ENCODE measurements around the gene KCNIP3.

KCNIP3 gene

GRCh38 chr2:95297639-95298395 is 670 bp downstream of the KCNIP3 start:
- FAIRE-seq, result no peak

GRCh38 chr2:95298486-95299111 is 1.5 kb downstream of the KCNIP3 start:
- FAIRE-seq, result no peak

GRCh38 chr2:95299961-95300360 is 2.8 kb downstream of the KCNIP3 start:
- no peak for FAIRE-seq

GRCh38 chr2:95300450-95300849 is 3.3 kb downstream of the KCNIP3 start:
- no peak for FAIRE-seq

GRCh38 chr2:95301186-95301585 is 4.0 kb downstream of the KCNIP3 start:
- no peak for FAIRE-seq

- no peak for FAIRE-seq
Measured at GRCh38 chr2:95301876-95302641, 4.9 kb downstream of the KCNIP3 start.

GRCh38 chr2:95303191-95303919 is 6.2 kb downstream of the KCNIP3 start:
- FAIRE-seq, result no peak

GRCh38 chr2:95305380-95306061 is 8.4 kb downstream of the KCNIP3 start:
- no peak for FAIRE-seq

GRCh38 chr2:95306336-95306895 is 9.3 kb downstream of the KCNIP3 start:
- FAIRE-seq, result no peak

- no peak for FAIRE-seq
Measured at GRCh38 chr2:95307036-95307435, 9.9 kb downstream of the KCNIP3 start.

GRCh38 chr2:95307878-95308277 is 10.7 kb downstream of the KCNIP3 start:
- no peak for FAIRE-seq

GRCh38 chr2:95308426-95308990 is 11.4 kb downstream of the KCNIP3 start:
- FAIRE-seq, result no peak

GRCh38 chr2:95309599-95309998 is 12.5 kb downstream of the KCNIP3 start:
- FAIRE-seq, result no peak

GRCh38 chr2:95310216-95310615 is 13.1 kb downstream of the KCNIP3 start:
- FAIRE-seq, result no peak

- no peak for FAIRE-seq
Measured at GRCh38 chr2:95310651-95311050, 13.5 kb downstream of the KCNIP3 start.

GRCh38 chr2:95311815-95312542 is 14.8 kb downstream of the KCNIP3 start:
- FAIRE-seq, result no peak

GRCh38 chr2:95312543-95313201 is 15.5 kb downstream of the KCNIP3 start:
- no peak for FAIRE-seq

- no peak for FAIRE-seq
Measured at GRCh38 chr2:95313296-95314131, 16.4 kb downstream of the KCNIP3 start.

GRCh38 chr2:95314598-95314963 is 17.4 kb downstream of the KCNIP3 start:
- FAIRE-seq, result no peak
